ENCODE data around the gene MTG1.

The MTG1 gene

DNA sequence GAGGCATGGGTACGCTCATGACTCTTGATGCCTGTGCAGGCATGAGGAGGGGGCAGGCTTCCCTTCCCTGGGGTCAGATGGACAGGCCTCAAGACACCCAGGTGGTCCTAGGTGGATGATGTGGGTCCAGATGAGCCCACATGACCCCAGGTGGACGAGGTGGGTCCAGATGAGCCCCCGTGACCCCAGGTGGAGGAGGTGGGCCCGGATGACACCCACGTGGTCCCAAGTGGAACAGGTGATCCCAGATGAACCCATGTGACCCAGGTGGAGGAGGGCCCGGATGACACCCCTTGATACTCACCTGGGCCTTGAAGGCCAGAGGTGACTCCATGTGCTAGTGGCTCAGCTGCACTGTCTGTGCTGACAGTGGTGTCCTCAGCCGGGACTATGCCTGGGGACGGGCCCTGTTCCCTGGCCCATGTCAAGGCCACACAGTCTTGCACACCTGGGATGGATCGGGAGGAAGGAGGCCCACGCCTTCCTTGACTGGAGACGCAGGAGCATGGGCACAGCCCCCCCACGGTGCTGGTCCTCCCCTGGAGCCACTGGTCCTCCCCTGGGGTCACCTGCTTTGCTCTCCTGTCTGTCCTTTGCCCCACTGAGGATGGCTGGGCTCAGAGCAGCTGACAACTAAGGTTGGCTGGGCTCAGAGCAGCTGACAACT, 43.5 kb upstream of the MTG1 start:
- TF ChIP-seq, protein P1, sequence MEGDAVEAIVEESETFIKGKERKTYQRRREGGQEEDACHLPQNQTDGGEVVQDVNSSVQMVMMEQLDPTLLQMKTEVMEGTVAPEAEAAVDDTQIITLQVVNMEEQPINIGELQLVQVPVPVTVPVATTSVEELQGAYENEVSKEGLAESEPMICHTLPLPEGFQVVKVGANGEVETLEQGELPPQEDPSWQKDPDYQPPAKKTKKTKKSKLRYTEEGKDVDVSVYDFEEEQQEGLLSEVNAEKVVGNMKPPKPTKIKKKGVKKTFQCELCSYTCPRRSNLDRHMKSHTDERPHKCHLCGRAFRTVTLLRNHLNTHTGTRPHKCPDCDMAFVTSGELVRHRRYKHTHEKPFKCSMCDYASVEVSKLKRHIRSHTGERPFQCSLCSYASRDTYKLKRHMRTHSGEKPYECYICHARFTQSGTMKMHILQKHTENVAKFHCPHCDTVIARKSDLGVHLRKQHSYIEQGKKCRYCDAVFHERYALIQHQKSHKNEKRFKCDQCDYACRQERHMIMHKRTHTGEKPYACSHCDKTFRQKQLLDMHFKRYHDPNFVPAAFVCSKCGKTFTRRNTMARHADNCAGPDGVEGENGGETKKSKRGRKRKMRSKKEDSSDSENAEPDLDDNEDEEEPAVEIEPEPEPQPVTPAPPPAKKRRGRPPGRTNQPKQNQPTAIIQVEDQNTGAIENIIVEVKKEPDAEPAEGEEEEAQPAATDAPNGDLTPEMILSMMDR (IDR thresholded peaks at IDR 0.05; ENCODE audit: borderline replicate concordance, control extremely low read depth, extremely low read depth, insufficient read depth, missing control alignments): no peak
- in situ Hi-C loops (cut with MboI; ENCODE audit: low sequenced_read_pairs, unreplicated experiment): no loop called here
- DNase-seq (ENCODE audit: low spot score): no peak

DNA sequence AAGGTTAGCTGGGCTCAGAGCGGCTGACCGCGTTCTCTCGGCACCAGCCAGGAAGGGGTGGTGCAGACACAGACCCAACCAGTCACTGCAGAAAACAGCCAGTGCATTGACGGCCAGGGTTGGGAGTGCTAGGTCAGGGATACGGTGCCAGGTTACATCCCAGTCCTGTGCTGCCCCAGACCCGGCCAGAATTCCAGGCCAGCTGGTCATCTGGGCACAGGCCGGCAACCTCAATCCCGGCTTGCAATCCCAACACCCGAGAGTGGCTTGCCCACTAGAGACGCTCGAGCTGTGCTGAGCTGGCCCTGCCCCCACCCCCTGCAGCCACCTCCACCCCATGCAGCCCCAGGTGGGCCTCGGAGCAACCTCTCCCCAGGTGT, 43.0 kb upstream of the MTG1 start:
- in situ Hi-C loops (cut with MboI; ENCODE audit: low sequenced_read_pairs, unreplicated experiment): no loop called here
- no peak for DNase-seq (ENCODE audit: low spot score)
- TF ChIP-seq, protein P1 (IDR thresholded peaks at IDR 0.05; ENCODE audit: borderline replicate concordance, control extremely low read depth, extremely low read depth, insufficient read depth, missing control alignments): no peak

DNA sequence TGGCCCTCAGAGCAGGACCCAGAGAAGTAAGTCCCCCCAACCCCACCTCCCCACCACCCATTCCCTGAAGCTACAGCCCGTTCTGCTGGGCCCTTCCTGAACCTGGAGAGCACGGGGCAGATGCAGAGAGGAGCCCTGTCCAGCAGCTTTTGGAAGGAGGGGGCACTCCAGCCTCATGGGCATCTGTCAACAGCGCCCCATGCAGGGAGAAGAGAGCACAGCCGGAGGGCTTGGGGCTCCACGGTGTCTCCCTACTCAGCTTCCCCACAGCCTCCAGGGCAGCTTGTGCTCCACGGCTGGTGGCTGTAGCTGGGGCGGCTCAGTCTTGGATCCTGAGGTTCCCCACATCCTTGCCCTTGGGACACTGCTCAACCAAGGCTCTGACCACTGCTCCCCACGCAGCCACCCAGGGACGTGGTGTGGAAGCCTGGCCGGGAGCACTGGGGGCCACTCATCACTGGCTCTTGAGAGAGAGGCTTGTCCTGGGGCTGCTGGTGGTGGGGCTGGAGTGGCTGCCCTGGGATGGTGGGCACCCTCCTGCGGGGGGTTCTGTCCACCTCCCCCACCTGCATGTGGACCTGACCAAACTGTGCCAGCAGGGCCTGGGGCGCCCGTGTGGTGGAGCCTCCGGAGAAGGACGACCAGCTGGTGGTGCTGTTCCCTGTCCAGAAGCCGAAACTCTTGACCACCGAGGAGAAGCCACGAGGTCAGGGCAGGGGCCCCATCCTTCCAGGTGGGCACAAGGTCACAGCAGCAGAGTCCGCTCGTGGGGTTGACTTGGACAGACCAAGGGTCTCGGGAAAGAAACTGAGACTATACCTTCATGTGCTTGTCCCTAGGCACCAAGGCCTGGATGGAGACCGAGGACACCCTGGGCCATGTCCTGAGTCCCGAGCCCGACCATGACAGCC, 42.3 kb upstream of the MTG1 start:
- TF ChIP-seq, protein P1 (IDR thresholded peaks at IDR 0.05; ENCODE audit: borderline replicate concordance, control extremely low read depth, extremely low read depth, insufficient read depth, missing control alignments): no peak

DNA sequence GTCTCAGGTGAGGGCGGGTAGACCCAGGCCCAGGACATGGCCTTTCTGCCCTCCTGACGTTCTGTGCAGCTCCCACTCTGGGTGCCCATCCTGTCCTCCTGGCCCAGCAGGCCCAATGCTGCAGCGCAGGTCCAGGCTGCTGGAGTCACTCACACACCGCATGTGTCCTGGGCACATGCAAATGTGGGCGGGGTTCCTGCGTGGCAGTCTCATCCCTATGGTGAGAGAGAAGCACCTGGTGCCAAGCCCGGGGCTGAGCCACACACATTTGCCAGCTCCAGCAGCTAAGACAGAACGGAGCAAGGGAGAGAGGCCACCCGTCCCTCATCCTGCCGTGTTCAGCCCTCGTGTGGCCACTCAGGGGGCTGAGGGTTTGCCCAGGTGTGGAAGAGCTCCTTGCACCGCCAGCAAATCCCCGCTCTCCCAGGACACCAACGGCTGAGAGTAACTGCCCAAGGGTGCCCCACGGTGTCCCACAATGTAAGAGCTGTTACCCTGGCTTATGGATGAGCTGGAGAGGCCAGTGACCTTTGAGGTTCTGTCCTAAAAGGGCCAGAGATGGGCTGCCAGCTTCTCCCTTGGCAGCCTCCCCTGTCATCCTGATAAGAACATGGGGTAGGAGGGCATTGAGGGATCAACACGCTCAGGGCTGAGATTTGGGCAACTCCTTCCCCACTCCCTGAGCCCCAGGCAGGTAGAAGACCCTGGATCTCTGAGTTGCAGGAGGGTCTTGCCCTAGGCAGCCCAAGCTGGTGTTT, 40.6 kb upstream of the MTG1 start:
- TF ChIP-seq, protein P1 (IDR thresholded peaks at IDR 0.05; ENCODE audit: borderline replicate concordance, control extremely low read depth, extremely low read depth, insufficient read depth, missing control alignments): no peak
- in situ Hi-C loops (cut with MboI; ENCODE audit: low sequenced_read_pairs, unreplicated experiment): no loop called here
- no peak for DNase-seq (ENCODE audit: low spot score)

More for the DNA sequence above, 42.3 kb upstream of the MTG1 start:
- no peak for DNase-seq (ENCODE audit: low spot score)
- in situ Hi-C loops (cut with MboI; ENCODE audit: low sequenced_read_pairs, unreplicated experiment): no loop called here

DNA sequence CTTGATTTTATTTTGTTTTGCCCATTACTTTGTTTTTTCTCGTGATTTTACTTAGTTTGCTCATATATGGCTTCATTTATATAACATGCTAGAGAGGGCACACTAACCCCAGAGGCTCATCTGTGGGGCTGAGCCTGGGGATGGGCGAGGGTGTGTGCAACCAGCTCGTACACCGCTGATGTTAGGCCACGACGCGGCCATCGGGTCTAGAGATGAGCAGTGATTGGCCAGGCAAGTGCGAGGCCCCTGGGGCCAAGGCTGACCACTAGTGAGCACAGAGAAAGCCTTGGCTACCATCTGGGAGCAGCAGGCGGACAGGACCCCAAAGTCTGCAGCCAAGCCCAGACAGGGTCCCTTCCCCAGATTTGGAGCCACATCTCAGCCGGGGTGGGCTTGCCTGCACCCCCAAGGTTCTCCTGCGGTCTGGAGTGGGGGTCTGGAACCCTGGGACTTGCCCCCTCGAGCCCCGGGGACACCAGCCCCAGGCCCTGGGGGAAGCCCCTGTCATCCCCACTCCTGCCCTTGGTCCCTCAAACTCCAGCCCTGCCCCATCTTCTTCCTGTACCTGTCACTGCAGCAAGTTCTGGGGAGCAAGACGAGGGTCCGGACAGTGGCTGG, 39.9 kb upstream of the MTG1 start:
- TF ChIP-seq, protein P1 (IDR thresholded peaks at IDR 0.05; ENCODE audit: borderline replicate concordance, control extremely low read depth, extremely low read depth, insufficient read depth, missing control alignments): no peak
- in situ Hi-C loops (cut with MboI; ENCODE audit: low sequenced_read_pairs, unreplicated experiment): no loop called here

DNA sequence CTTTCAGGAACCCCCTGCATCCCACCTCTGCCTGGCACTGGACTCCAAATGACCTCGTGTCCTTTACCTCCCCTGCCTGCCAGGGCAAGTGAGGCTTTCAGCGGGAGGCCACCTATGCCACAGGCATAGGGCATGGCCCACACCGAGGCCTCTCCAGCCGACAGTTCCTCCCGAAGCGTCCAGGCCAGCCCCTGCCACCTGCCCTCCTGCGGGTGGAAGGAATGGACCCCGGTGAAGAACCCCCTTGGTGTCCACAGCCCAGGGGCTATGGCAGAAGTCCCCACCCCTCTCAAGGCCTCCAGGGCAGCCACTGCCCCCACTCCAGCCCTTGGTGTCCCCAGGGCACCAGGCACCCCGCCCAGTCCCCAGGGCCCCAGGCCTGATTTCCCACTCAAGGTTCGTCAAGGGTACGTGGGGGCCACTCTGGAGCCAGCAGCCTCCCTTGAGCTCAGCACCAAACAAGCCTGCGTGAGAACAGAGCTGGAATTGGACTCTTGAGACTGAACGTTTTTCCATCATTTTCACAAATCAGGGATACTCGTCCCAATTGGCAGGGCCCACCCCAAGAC, 39.2 kb upstream of the MTG1 start:
- TF ChIP-seq, protein P1 (IDR thresholded peaks at IDR 0.05; ENCODE audit: borderline replicate concordance, control extremely low read depth, extremely low read depth, insufficient read depth, missing control alignments): no peak
- DNase-seq (ENCODE audit: low spot score): no peak
- in situ Hi-C loops (cut with MboI; ENCODE audit: low sequenced_read_pairs, unreplicated experiment): no loop called here

More for the DNA sequence above, 39.9 kb upstream of the MTG1 start:
- DNase-seq (ENCODE audit: low spot score): no peak
